Mammary epithelial cell (primary cell): ENCODE measurements around the gene CCDC70.

Source experiments
- EZH2 ChIP-seq: IDR thresholded peaks from 2 replicates; pipeline ENCODE4 v1.6.1; 2012; ENCODE audit warnings: low read length, inconsistent platforms, borderline replicate concordance
- TF ChIP-seq, protein P1 (sequence below), 2 donors: IDR thresholded peaks in 1 of 2; conservative IDR thresholded peaks in 1 of 2; 2 replicates each; pipeline ENCODE4 v1.5.1; 2011 to 2012; ENCODE audit warnings: inconsistent platforms in 2 of 2, low read length in 2 of 2, mild to moderate bottlenecking in 2 of 2, control low read depth in 1 of 2, low read depth in 1 of 2; ENCODE audit not compliant: insufficient read depth in 1 of 2; ENCODE audit errors: extremely low read depth in 1 of 2

- TF ChIP-seq, protein P1, sequence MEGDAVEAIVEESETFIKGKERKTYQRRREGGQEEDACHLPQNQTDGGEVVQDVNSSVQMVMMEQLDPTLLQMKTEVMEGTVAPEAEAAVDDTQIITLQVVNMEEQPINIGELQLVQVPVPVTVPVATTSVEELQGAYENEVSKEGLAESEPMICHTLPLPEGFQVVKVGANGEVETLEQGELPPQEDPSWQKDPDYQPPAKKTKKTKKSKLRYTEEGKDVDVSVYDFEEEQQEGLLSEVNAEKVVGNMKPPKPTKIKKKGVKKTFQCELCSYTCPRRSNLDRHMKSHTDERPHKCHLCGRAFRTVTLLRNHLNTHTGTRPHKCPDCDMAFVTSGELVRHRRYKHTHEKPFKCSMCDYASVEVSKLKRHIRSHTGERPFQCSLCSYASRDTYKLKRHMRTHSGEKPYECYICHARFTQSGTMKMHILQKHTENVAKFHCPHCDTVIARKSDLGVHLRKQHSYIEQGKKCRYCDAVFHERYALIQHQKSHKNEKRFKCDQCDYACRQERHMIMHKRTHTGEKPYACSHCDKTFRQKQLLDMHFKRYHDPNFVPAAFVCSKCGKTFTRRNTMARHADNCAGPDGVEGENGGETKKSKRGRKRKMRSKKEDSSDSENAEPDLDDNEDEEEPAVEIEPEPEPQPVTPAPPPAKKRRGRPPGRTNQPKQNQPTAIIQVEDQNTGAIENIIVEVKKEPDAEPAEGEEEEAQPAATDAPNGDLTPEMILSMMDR (conservative IDR thresholded peaks at IDR 0.05 in 1 of 2, IDR thresholded peaks at IDR 0.05 in 1 of 2; ENCODE audit: extremely low read depth in 1 of 2, insufficient read depth in 1 of 2, low read depth in 1 of 2, low read length in 2 of 2) = no peak
- TF ChIP-seq EZH2 = no peak
These were observed 45.9 kb upstream of the CCDC70 start for GRCh38 chr13:51815848-51816247.
